PFSK-1 (cell line): Measurements from ENCODE around the gene IL15RA.

Source experiments
- REST ChIP-seq, 2 experiments: IDR thresholded peaks; 2 replicates each; pipeline versions ENCODE4 v1.6.1 to v1.8.0; 2011 to 2012; ENCODE audit warnings: low read depth in 2 of 2, low read length in 2 of 2, control low read depth in 1 of 2, inconsistent platforms in 1 of 2, mild to moderate bottlenecking in 1 of 2, moderate library complexity in 1 of 2; ENCODE audit not compliant: insufficient read depth in 1 of 2
- TAF1 ChIP-seq: IDR thresholded peaks from 2 replicates; pipeline ENCODE4 v1.6.1; 2012; ENCODE audit warnings: low read length, control low read depth, borderline replicate concordance; ENCODE audit not compliant: insufficient read depth

- no peak for TF ChIP-seq TAF1
- TF ChIP-seq REST (IDR thresholded peaks at IDR 0.05; ENCODE audit: insufficient read depth in 1 of 2, low read depth in 2 of 2, low read length in 2 of 2) = no peak
Measured at GRCh38 chr10:5963071-5963470, 14.3 kb downstream of the IL15RA start.
